Measurements from ENCODE around the gene SPI1.

The SPI1 gene

DNA sequence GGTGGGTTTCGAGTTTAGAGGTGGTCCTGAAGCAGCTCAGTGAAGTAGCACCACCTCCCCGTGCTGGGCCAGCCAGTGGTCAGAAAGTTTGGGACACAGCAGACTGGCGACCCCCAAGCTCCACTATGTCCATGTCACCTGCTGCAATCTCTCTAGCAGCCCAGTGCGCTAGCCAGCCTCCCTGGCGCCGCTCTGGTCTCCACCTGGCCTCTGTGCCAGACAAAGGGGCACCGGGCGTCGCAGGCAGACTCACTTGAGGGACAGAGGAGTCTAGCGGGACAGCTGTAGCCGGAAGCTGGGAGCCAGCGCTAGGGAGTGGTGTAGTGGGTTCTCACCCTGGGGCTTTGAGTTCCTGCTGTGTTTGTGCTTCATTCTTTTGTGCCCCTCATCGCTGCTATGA is 51.3 kb downstream of the SPI1 start:
- TF ChIP-seq NFIC (IDR thresholded peaks at IDR 0.05) (no peak), TEAD4 (IDR thresholded peaks at IDR 0.05) (no peak), EP300 (IDR thresholded peaks at IDR 0.05; ENCODE audit: borderline replicate concordance) (no peak), CREB1 (IDR thresholded peaks at IDR 0.05; ENCODE audit: low read depth) (no peak), TCF12 (IDR thresholded peaks at IDR 0.05; ENCODE audit: low read depth) (no peak), RAD21 (IDR thresholded peaks at IDR 0.05; ENCODE audit: low read depth) (no peak), CEBPB (IDR thresholded peaks at IDR 0.05) (no peak), REST (IDR thresholded peaks at IDR 0.05; ENCODE audit: low read depth) (no peak), FOXM1 (IDR thresholded peaks at IDR 0.05; ENCODE audit: borderline replicate concordance, low read depth) (no peak)
- TF ChIP-seq, protein P1, sequence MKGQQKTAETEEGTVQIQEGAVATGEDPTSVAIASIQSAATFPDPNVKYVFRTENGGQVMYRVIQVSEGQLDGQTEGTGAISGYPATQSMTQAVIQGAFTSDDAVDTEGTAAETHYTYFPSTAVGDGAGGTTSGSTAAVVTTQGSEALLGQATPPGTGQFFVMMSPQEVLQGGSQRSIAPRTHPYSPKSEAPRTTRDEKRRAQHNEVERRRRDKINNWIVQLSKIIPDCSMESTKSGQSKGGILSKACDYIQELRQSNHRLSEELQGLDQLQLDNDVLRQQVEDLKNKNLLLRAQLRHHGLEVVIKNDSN (IDR thresholded peaks at IDR 0.05), result no peak

- TF ChIP-seq EGR1 (IDR thresholded peaks at IDR 0.05), result no peak
- TF ChIP-seq REST (IDR thresholded peaks at IDR 0.05; ENCODE audit: low read depth), result no peak
- no peak for TF ChIP-seq TEAD4 (IDR thresholded peaks at IDR 0.05)
- TF ChIP-seq, protein P1 (IDR thresholded peaks at IDR 0.05), result no peak
- TF ChIP-seq CREB1 (IDR thresholded peaks at IDR 0.05; ENCODE audit: low read depth), result no peak
- TF ChIP-seq, protein P2, sequence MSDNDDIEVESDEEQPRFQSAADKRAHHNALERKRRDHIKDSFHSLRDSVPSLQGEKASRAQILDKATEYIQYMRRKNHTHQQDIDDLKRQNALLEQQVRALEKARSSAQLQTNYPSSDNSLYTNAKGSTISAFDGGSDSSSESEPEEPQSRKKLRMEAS (IDR thresholded peaks at IDR 0.05), result no peak
- TF ChIP-seq CEBPB (IDR thresholded peaks at IDR 0.05), result no peak
- TF ChIP-seq ZBTB7A (IDR thresholded peaks at IDR 0.05; ENCODE audit: low read depth), result no peak
- TF ChIP-seq RAD21 (IDR thresholded peaks at IDR 0.05; ENCODE audit: low read depth), result no peak
- TF ChIP-seq NFIC (IDR thresholded peaks at IDR 0.05), result no peak
- TF ChIP-seq EP300 (IDR thresholded peaks at IDR 0.05; ENCODE audit: borderline replicate concordance), result no peak
- TF ChIP-seq TAF1 (IDR thresholded peaks at IDR 0.05; ENCODE audit: low read depth), result no peak
Observed at GRCh38 chr11:47326198-47326597, 52.1 kb downstream of the SPI1 start.

GRCh38 chr11:47325271-47326041 is 52.9 kb downstream of the SPI1 start:
- TF ChIP-seq, protein P2 (IDR thresholded peaks at IDR 0.05), result no peak
- no peak for TF ChIP-seq CEBPB (IDR thresholded peaks at IDR 0.05)
- TF ChIP-seq YY1 (IDR thresholded peaks at IDR 0.05; ENCODE audit: low read depth), result no peak
- TF ChIP-seq TCF12 (IDR thresholded peaks at IDR 0.05; ENCODE audit: low read depth), result no peak
- TF ChIP-seq TAF1 (IDR thresholded peaks at IDR 0.05; ENCODE audit: low read depth), result no peak
- TF ChIP-seq ZBTB7A (IDR thresholded peaks at IDR 0.05; ENCODE audit: low read depth), result no peak
- TF ChIP-seq EP300 (IDR thresholded peaks at IDR 0.05; ENCODE audit: borderline replicate concordance), result no peak
- no peak for TF ChIP-seq NFIC (IDR thresholded peaks at IDR 0.05)
- TF ChIP-seq, protein P1 (IDR thresholded peaks at IDR 0.05), result no peak
- TF ChIP-seq TEAD4 (IDR thresholded peaks at IDR 0.05), result no peak
- no peak for TF ChIP-seq EGR1 (IDR thresholded peaks at IDR 0.05)

- TF ChIP-seq TCF12 (IDR thresholded peaks at IDR 0.05; ENCODE audit: low read depth), result no peak
- TF ChIP-seq, protein P1 (IDR thresholded peaks at IDR 0.05), result no peak
- TF ChIP-seq CREB1 (IDR thresholded peaks at IDR 0.05; ENCODE audit: low read depth), result no peak
- no peak for TF ChIP-seq CEBPB (IDR thresholded peaks at IDR 0.05)
- no peak for TF ChIP-seq YY1 (IDR thresholded peaks at IDR 0.05; ENCODE audit: low read depth)
- TF ChIP-seq REST (IDR thresholded peaks at IDR 0.05; ENCODE audit: low read depth), result no peak
- no peak for TF ChIP-seq TEAD4 (IDR thresholded peaks at IDR 0.05)
- no peak for TF ChIP-seq RAD21 (IDR thresholded peaks at IDR 0.05; ENCODE audit: low read depth)
Observed at GRCh38 chr11:47324520-47324919, 53.8 kb downstream of the SPI1 start.

Measured in Ishikawa (cell line).